Pons (tissue), 1 donor: ENCODE results near the gene CHAD.

Experiments
- DNase-seq: peaks from one replicate; pipeline ENCODE4 v3.0.0-alpha.2; 2016; ENCODE audit warnings: low spot score

The CHAD gene

DNA sequence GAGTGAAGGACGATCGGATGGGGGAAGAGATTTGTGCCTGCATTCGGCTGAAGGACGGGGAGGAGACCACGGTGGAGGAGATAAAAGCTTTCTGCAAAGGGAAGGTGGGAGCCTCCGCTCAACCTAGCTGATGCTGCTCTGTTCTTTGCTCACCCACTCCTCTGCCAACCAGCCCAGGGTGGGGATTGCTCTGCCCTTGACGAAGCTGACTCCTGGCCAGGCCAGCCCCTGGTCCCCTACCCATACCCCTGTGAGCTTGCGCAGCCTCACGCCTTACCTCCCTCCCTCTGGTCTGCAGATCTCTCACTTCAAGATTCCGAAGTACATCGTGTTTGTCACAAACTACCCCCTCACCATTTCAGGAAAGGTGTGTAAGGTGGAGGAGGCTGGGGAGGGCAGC lies 5.2 kb upstream of the CHAD start:
- no peak for DNase-seq

DNA sequence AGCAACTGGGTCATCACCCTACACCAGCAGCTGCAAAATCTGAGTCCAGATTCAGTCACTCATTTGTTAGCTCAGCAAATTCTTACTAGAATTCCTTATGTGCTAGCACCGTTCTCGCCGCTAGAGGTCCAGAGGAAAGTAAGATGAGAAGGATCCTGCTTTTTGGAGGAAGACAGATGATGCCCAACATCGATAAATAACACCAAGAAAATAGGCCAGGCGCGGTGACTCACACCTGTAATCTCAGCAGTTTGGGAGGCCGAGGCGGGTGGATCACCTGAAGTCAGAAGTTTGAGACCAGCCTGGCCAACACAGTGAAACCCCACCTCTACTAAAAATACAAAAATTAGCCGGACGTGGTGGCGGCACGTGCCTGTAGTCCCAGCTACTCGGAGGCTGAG lies 4.1 kb upstream of the CHAD start:
- DNase-seq: peak; percentile 14

DNA sequence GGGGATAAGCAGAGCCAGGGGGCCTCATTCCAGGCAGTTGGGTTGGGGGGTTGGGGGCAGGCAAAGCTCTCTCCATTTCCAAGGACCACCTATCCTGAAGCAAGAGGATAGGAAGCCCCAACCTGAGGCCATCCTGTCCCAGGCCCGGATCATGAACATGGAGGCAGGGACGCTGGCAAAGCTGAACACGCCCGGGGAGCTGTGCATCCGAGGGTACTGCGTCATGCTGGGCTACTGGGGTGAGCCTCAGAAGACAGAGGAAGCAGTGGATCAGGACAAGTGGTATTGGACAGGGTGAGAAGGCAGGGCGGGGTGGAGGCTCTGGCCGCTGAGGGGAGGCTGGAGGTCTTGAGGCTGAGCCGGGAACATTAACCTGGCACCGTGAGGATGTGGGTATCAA lies 3.6 kb upstream of the CHAD start:
- no peak for DNase-seq

GRCh38 chr17:50471009-50471905 lies 2.6 kb upstream of the CHAD start:
- no peak for DNase-seq

DNA sequence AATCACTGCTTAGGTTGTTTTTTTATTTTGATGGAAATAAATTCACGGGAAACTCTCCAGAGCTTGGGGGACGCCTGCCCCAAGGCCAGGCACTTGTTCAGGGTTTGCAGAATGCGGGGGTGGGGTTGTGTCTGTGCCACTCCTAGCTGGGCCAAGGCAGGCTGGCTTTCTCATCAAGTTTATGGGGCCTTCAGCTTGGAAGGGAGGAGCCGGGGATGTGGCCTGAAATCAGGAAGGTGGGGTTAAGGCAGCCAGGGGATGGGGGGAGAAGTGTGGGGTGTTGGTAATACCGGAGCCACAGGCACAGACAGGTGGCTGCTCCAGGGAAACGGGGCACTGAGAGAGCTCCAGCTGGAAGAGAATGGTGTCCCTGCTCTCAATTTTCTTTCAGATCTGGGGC lies 1.7 kb upstream of the CHAD start:
- DNase-seq: no peak

GRCh38 chr17:50469671-50470305 lies 1.1 kb upstream of the CHAD start:
- DNase-seq: no peak

DNA sequence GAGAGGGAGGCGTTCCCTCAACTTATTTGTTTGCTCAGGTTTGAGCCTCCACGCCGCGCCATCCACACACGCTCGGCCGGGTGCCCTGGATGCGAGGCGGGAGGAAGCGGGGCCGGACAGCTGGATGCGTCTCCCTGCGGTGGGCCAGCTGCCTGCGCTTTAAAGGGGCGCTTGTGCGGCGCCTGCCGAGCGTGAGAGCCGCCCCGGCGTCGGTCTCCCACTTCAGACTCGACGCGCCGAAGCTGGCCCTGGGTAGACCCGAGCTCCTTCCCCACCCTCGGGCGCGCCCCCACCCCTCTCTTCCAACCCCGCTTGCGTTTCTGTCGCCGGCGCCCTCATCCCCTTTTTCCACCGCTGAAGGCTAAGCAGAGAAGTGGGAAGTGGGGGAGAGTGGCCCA lies 527 bp upstream of the CHAD start:
- DNase-seq: no peak

- no peak for DNase-seq
Observed at GRCh38 chr17:50467855-50468303, 801 bp downstream of the CHAD start.

GRCh38 chr17:50467114-50467854 lies 1.4 kb downstream of the CHAD start:
- DNase-seq: no peak

DNA sequence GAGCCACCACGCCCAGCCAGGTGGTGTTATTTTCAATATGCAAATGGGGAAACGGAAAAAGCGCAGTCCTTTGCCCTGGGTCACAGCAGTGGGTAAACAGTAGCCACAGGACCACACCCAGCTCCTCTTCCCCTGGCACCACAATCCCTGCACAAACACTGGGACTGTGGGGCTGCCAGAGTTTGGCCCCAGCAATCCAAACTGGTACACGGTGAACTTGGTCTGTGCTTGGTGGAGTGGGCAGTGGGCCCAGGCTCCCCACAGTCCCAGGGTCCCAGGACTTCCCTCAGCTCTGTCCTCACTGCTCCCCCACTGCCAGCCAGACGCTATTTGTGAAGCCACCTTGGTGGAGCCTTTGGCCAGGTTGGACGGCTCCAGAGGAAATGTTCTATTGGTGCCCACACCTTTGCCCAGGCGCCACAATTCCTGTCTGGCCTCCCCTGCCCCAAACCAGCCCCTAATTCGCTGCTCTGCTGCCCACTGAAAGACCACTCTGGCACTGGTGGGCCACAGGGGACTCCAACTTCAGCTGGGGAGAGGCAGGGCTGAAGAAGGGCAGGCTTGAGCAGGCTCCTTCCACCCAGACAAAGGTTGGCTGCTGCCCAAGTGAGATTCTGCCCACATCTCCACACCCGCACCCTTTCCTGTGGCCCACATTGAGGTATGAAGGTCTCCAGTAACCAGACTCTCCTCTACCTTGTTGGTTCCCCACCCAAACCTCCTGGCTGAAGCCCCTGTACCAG lies 2.1 kb downstream of the CHAD start:
- no peak for DNase-seq

GRCh38 chr17:50465635-50466034 lies 3.0 kb downstream of the CHAD start:
- no peak for DNase-seq

- no peak for DNase-seq
Observed at GRCh38 chr17:50465171-50465570, 3.5 kb downstream of the CHAD start.

- DNase-seq: no peak
Observed at GRCh38 chr17:50464736-50465135, 3.9 kb downstream of the CHAD start.

- DNase-seq: no peak
Observed at GRCh38 chr17:50464121-50464520, 4.6 kb downstream of the CHAD start.

DNA sequence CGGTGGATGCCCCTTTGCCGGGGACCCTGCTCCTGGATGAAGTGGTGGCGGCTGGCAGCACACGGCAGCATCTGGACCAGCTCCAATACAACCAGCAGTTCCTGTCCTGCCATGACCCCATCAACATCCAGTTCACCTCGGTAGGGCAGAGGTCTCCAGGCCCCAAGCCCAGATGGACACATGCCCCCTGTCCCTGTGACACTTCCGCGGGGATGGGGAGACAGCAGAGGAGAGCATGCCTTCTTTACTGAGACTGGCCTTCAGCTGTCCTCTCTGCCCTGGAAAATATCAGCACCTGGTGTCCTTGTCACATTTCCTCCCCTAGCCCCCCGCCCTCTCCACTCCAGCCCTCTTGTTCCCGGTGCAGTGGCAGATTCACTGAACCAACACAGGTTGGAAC lies 6.2 kb downstream of the CHAD start:
- no peak for DNase-seq

DNA sequence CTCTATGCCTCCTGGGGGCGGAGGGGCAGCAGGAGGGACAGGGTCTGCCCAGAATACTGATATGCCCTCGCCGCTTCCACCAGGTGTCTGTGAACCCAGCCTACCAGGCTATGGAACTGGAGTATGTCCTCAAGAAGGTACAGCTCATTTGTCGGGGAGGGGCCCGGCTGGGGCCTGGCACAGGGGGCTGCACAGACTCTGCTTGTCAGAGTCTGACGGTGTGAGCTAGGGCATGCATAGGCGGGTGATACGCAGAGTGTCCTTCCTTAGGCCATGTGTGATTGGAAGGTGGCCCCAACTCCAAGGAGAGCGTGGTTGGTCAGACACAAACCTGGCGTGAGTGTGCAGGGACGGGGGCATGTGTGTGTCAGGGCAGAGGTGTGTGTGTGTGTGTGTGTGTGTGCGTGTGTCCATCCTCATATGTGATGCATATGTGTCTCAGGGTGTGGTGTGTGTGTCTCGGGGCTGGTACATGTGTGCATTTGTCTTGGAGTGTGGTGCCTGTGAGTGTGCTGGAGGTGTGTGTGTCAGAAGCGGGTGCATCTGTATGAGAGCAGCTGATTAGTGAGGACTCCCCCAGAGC lies 7.0 kb downstream of the CHAD start:
- DNase-seq: no peak

DNA sequence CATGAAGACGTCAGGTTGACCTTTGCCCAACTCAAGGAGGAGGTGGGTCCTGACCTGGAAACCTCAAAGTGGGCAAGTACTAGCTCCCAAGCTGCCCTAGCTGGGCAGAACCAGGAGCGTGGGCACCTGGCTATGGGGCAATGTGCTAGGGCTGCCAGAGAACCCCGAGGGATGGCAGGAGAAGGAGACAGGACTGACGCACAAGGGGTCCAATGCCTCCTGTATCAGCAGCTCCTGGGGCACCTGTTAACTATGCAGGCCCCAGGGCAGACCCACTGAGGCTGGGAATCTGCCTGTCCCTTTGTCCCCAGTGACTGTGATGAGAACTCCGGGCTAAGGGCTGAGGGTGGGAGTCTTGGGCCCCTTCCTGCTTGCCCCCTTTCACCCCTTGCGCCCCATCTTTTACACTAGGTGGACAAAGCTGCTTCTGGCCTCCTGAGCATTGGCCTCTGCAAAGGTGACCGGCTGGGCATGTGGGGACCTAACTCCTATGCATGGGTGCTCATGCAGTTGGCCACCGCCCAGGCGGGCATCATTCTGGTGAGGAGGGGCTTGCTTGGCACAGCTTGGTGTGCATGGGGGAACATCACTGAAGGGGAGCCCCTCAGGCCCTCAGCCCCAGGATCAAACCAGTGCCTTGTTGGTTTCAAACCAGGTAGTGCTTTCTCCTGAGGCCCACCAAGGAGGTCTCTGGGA lies 7.7 kb downstream of the CHAD start:
- no peak for DNase-seq

DNA sequence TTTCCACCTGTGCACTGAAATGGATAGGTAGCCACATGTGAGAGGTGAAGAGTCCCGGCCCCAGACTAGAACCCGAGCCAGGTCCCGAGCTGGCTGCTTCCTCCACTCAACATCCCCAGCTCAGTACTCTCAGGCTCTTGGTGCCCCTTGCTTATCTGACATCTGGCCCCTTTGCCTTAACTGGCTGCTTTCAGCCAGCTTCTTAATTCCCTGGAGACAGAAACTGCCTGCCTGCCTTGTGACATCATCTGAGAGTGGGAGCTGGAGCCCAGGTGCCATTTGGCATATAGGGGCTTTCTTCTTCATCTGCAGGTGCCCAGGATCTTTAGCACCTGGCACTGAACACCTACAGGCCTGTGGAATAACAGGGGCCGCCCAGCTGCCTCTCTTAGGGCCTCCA lies 8.9 kb downstream of the CHAD start:
- DNase-seq: no peak

DNA sequence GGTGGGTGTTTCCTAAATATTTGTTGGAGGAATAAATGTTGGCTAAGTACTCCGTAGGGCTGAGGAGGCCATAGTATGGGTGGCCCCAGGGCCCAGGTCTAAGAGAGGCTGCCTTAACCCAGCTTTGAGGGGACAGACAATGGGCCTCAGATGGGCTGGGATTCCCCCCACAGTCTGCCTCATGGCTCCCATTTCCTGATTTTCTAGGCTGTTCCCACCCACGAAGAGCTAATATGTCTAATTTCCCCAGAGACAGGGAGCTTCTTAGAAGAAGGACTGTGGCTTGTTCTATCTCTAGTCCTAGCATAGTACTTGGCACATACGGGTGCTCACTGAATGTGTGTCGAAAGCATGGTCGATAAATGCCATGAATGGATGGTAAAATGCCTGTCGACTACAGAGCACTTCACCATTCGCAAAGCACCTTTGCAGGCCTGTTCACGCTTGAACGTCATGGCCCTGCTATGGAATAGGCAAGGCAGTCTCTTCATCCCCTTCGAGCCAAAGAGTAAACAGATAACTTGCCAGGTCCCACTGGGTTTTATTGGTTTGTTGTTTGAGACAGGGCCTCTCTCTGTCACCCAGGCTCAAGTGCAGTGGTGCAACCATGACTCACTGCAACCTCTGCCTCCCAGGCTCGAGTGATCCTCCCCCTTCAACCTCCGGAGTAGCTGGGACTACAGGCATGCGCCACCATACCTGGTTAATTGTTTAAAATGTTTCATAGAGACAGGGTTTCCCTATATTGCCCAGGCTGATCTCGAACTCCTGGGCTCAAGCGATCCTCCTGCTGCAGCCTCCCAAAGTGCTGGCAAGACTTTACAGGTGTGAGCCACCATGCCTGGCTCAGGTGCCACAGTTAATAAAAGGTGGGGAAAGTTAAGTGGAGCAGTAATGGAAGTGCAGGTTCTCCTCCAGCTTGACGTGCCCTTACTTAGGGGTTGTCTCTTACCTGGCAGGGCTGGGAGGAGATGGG lies 9.7 kb downstream of the CHAD start:
- DNase-seq: no peak

DNA sequence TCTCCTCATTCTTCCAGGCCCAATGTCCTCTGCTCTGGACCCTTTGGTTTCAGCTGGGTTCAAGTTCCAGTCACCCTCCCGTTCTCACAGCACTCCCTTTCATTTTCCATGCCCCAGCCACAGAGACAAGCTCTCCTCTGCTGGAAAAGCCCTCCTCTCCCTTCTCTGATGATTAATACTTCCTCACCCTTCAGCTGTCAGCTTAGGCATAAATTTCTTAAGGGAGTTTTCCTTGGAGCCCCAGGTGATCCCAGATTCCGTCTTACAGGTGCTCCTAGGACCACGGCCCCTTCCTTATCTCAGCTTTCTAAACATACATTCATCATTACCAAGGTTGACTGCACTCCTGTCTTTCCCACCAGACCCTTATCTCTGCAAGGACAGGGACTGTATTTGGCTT lies 10.4 kb downstream of the CHAD start:
- DNase-seq: no peak
